Measurements from ENCODE around the gene NELL1.

Gene NELL1

GRCh38 chr11:20739107-20739506 is 69.7 kb downstream of the NELL1 start:
- TF ChIP-seq CTCF (IDR thresholded peaks at IDR 0.05) = no peak

- no peak for TF ChIP-seq CTCF (IDR thresholded peaks at IDR 0.05)
These were observed 70.2 kb downstream of the NELL1 start for GRCh38 chr11:20739577-20739976.

- no peak for TF ChIP-seq CTCF (IDR thresholded peaks at IDR 0.05)
These were observed 85.5 kb downstream of the NELL1 start for GRCh38 chr11:20754933-20755332.

GRCh38 chr11:20759541-20759940 is 90.2 kb downstream of the NELL1 start:
- no peak for TF ChIP-seq CTCF (IDR thresholded peaks at IDR 0.05)

GRCh38 chr11:20760811-20761210 is 91.4 kb downstream of the NELL1 start:
- no peak for TF ChIP-seq CTCF (IDR thresholded peaks at IDR 0.05)

- TF ChIP-seq CTCF (IDR thresholded peaks at IDR 0.05) = no peak
These were observed 92.9 kb downstream of the NELL1 start for GRCh38 chr11:20762116-20762844.

GRCh38 chr11:20762980-20763379 is 93.6 kb downstream of the NELL1 start:
- TF ChIP-seq CTCF (IDR thresholded peaks at IDR 0.05) = no peak

Measured in LNCAP (cell line).